ENCODE data around the gene KCNT1.

DNA sequence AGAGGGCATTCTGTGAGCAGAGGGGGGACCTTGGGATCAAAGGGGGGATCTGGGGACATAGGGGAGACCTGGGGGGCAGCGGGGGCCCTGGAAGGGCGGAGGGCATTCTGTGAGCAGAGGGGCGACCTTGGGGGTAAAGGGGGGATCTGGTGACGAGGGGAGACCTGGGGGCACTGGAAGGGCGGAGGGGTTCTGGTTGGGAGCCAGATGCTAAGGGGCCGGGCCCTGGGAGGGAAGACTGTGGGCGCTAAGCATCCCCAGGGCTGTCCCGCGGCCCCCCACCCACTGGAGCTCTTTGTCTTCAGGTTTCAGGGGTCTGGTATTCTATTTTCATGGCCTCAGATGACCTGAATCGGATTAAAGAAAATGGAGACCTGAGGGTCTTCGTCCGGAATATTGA is 38.1 kb upstream of the KCNT1 start:
- TF ChIP-seq, protein P1, sequence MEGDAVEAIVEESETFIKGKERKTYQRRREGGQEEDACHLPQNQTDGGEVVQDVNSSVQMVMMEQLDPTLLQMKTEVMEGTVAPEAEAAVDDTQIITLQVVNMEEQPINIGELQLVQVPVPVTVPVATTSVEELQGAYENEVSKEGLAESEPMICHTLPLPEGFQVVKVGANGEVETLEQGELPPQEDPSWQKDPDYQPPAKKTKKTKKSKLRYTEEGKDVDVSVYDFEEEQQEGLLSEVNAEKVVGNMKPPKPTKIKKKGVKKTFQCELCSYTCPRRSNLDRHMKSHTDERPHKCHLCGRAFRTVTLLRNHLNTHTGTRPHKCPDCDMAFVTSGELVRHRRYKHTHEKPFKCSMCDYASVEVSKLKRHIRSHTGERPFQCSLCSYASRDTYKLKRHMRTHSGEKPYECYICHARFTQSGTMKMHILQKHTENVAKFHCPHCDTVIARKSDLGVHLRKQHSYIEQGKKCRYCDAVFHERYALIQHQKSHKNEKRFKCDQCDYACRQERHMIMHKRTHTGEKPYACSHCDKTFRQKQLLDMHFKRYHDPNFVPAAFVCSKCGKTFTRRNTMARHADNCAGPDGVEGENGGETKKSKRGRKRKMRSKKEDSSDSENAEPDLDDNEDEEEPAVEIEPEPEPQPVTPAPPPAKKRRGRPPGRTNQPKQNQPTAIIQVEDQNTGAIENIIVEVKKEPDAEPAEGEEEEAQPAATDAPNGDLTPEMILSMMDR (IDR thresholded peaks at IDR 0.05): no peak
- TF ChIP-seq POLR2A (IDR thresholded peaks at IDR 0.05): no peak
